GM23248 (cell line): ENCODE measurements around the gene SPTB. TPM values are rescaled to one million over a fixed set of nuclear protein-coding genes. Genes with fewer than 3 reads are reported as not detected.
A peak's percentile ranks its signal among the peaks of the same experiment; 100 is the strongest.

Experiments
- DNase-seq: peaks from one replicate; pipeline ENCODE4 v3.0.0-alpha.2; 2015
- H2AFZ ChIP-seq: fragments of 200-600 bp; sonication (generic); 2 replicates; pipeline ENCODE4 v1.6.1; 2016; ENCODE audit warnings: antibody characterized with exemption
- H3F3A ChIP-seq: fragments of 200-600 bp; sonication (generic); 2 replicates; pipeline ENCODE4 v1.6.1; 2016; ENCODE audit warnings: mild to moderate bottlenecking, antibody characterized with exemption, mixed run types; ENCODE audit not compliant: insufficient read depth
- H3K27ac ChIP-seq: fragments of 200-600 bp; sonication (generic); 2 replicates; pipeline ENCODE4 v1.5.1; 2016; ENCODE audit warnings: mild to moderate bottlenecking
- H3K27me3 ChIP-seq: fragments of 200-600 bp; sonication (generic); replicated peaks from 2 replicates; pipeline ENCODE4 v1.6.1; 2016; ENCODE audit warnings: mild to moderate bottlenecking; ENCODE audit not compliant: insufficient read depth
- H3K36me3 ChIP-seq: fragments of 200-600 bp; sonication (generic); 2 replicates; pipeline ENCODE4 v1.6.1; 2016; ENCODE audit warnings: low read depth, mild to moderate bottlenecking
- H3K4me1 ChIP-seq: fragments of 200-600 bp; sonication (generic); 2 replicates; pipeline ENCODE4 v1.6.1; 2016; ENCODE audit warnings: mild to moderate bottlenecking; ENCODE audit not compliant: insufficient read depth
- H3K4me2 ChIP-seq: fragments of 200-600 bp; sonication (generic); one replicate; pipeline ENCODE4 v1.6.1; 2016; ENCODE audit warnings: mild to moderate bottlenecking; ENCODE audit not compliant: unreplicated experiment
- H3K4me3 ChIP-seq: fragments of 200-600 bp; sonication (generic); 2 replicates; pipeline ENCODE4 v1.5.1; 2016; ENCODE audit warnings: mild to moderate bottlenecking
- H3K79me2 ChIP-seq: fragments of 200-600 bp; sonication (generic); 2 replicates; pipeline ENCODE4 v1.6.1; 2016; ENCODE audit warnings: mild to moderate bottlenecking; ENCODE audit not compliant: insufficient read depth
- H3K9ac ChIP-seq: fragments of 200-600 bp; sonication (generic); 2 replicates; pipeline ENCODE4 v1.6.1; 2016; ENCODE audit warnings: mild to moderate bottlenecking
- H3K9me2 ChIP-seq: fragments of 200-600 bp; sonication (generic); 2 replicates; pipeline ENCODE4 v1.6.1; 2016; ENCODE audit warnings: mixed run types, mild to moderate bottlenecking, moderate library complexity; ENCODE audit not compliant: insufficient read depth
- H3K9me3 ChIP-seq: fragments of 200-600 bp; sonication (generic); one replicate; pipeline ENCODE4 v1.6.1; 2017; ENCODE audit warnings: low read depth
- H4K20me1 ChIP-seq: fragments of 200-600 bp; sonication (generic); 2 replicates; pipeline ENCODE4 v1.6.0; 2016; ENCODE audit not compliant: insufficient read depth
- EZH2 ChIP-seq: fragments of 200-600 bp; sonication (generic); IDR thresholded peaks from 2 replicates; pipeline ENCODE4 v1.6.1; 2018; ENCODE audit warnings: antibody characterized with exemption, mild to moderate bottlenecking; ENCODE audit not compliant: insufficient read depth, poor library complexity, severe bottlenecking
- EZH2phosphoT487 ChIP-seq: fragments of 200-600 bp; sonication (generic); IDR thresholded peaks from 2 replicates; pipeline ENCODE4 v1.6.1; 2018; ENCODE audit warnings: antibody characterized with exemption, moderate library complexity, mild to moderate bottlenecking, low read depth; ENCODE audit not compliant: insufficient read depth
- WGBS, 2 experiments: methylation state at CpG; one replicate each; pipeline ENCODE4 v1.1.6; 2015 to 2017; ENCODE audit warnings: low lambda C conversion rate in 2 of 2, low coverage in 1 of 2; ENCODE audit errors: missing lambda C conversion rate in 2 of 2; 5-methylcytosine and 5-hydroxymethylcytosine counted together
- in situ Hi-C: fragments of 300-500 bp; cut with MboI; formaldehyde crosslinking; loops from 2 replicates; pipeline ENCODE4 v1.15.0; 2020
- polyA plus RNA-seq: library from polyadenylated mRNA; unstranded; fragments of >200 nt; fragmentation: Nextera tagmentation; extraction: Ambion mirVana; gene quantifications from 2 replicates; pipeline ENCODE4 v1.2.1, GENCODE V29; 2016
- total RNA-seq: library from RNA; depleted of rRNA; stranded (reverse); fragments of >200 nt; shearing (Covaris generic); gene quantifications from 2 replicates; pipeline ENCODE4 v1.2.3, GENCODE V29; 2014

The SPTB gene
- total and polyA plus RNA-seq, 2 experiments from 2014 or later = 0.06 to 0.11 TPM

GRCh38 chr14:64703395-64704142, 176.1 kb downstream of the SPTB start:
- peak overlapping the region; percentile 92 for H3K4me2 ChIP-seq
- no peak overlapping the region for H3K27ac ChIP-seq
- in situ Hi-C loops = no loop called here
- peak overlapping the region; percentile 74 for H3K9ac ChIP-seq
- no peaks in the 10 kb centered on the region for H3K9me2 ChIP-seq
- H3K4me1 ChIP-seq = peaks cover 10% of the 10 kb centered on the region
- no peaks in the 10 kb centered on the region for H3K36me3 ChIP-seq
- peaks cover 11% of the 10 kb centered on the region; the same call in 1 of the 2 replicates for H3K27me3 ChIP-seq
- WGBS, 2 experiments = 47 to 50% methylated on average over 26 of the region's 26 CpGs
- TF ChIP-seq EZH2 (no peak), EZH2phosphoT487 (no peak)
- peaks cover 3% of the 10 kb centered on the region; the same call in 1 of the 2 replicates for H3F3A ChIP-seq
- H3K9me3 ChIP-seq = no peaks in the 10 kb centered on the region
- H4K20me1 ChIP-seq = no peaks in the 10 kb centered on the region
- H3K79me2 ChIP-seq = no peaks in the 10 kb centered on the region
- H3K4me3 ChIP-seq = peak overlapping the region; percentile 89
- peak overlapping the region; percentile 91 for H2AFZ ChIP-seq
- DNase-seq = peak; percentile 29

GRCh38 chr14:64702493-64703394, 177.0 kb downstream of the SPTB start:
- H3K9me3 ChIP-seq = no peaks in the 10 kb centered on the region
- H3K4me2 ChIP-seq = no peak overlapping the region
- peaks cover 6% of the 10 kb centered on the region for H3K4me1 ChIP-seq
- DNase-seq = no peak
- no peaks in the 10 kb centered on the region for H3K9me2 ChIP-seq
- no peak for TF ChIP-seq EZH2
- no peak for TF ChIP-seq EZH2phosphoT487
- no peak overlapping the region for H3K27ac ChIP-seq
- no peak overlapping the region for H3K4me3 ChIP-seq
- no peaks in the 10 kb centered on the region for H3K36me3 ChIP-seq
- no peak overlapping the region for H2AFZ ChIP-seq
- no peaks in the 10 kb centered on the region for H3K79me2 ChIP-seq
- H4K20me1 ChIP-seq = no peaks in the 10 kb centered on the region
- H3K27me3 ChIP-seq = peaks cover 18% of the 10 kb centered on the region
- peaks cover 3% of the 10 kb centered on the region; the same call in 1 of the 2 replicates for H3F3A ChIP-seq
- H3K9ac ChIP-seq = no peak overlapping the region
- in situ Hi-C loops = no loop called here
- 95% methylated on average over 25 of the region's 25 CpGs for WGBS, 2 experiments

DNA sequence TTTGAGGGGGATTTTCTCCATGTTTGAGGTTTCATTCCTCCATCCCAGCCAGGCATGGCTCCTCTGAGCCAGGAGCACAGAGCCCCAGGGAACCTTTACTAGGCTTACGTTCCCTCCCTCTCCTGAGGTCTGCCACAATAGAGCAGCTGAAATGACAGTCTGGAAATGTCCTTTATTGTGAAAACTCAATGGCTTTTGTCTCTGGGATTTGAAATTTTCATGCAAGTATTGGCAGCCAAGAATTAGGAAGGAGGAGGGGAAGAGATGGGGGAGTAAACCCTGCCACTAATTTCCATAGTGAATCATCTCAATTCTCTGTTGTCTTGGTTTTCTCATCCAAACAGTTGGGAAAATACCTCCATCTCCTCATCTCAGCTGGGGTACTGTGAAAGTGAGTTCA, 178.0 kb downstream of the SPTB start:
- no peak overlapping the region for H3K27ac ChIP-seq
- no peak overlapping the region for H3K4me3 ChIP-seq
- peaks cover 25% of the 10 kb centered on the region for H3K27me3 ChIP-seq
- H3K9me2 ChIP-seq = no peaks in the 10 kb centered on the region
- H3K4me1 ChIP-seq = no peaks in the 10 kb centered on the region
- H3K4me2 ChIP-seq = no peak overlapping the region
- H3K79me2 ChIP-seq = no peaks in the 10 kb centered on the region
- in situ Hi-C loops = no loop called here
- H3K9ac ChIP-seq = no peak overlapping the region
- 18 to 29% methylated on average over 1 of the region's 1 CpG for WGBS, 2 experiments
- H3F3A ChIP-seq = no peaks in the 10 kb centered on the region
- H4K20me1 ChIP-seq = no peaks in the 10 kb centered on the region
- no peak overlapping the region for H2AFZ ChIP-seq
- no peak for DNase-seq
- no peaks in the 10 kb centered on the region for H3K9me3 ChIP-seq
- H3K36me3 ChIP-seq = no peaks in the 10 kb centered on the region
- no peak for TF ChIP-seq EZH2phosphoT487
- TF ChIP-seq EZH2 = no peak

GRCh38 chr14:64700894-64701293, 178.8 kb downstream of the SPTB start:
- H3K9me3 ChIP-seq = no peaks in the 10 kb centered on the region
- no peak overlapping the region for H2AFZ ChIP-seq
- no peak overlapping the region for H3K9ac ChIP-seq
- H3F3A ChIP-seq = no peaks in the 10 kb centered on the region
- no peak overlapping the region for H3K4me2 ChIP-seq
- H4K20me1 ChIP-seq = no peaks in the 10 kb centered on the region
- peaks cover 25% of the 10 kb centered on the region for H3K27me3 ChIP-seq
- TF ChIP-seq EZH2phosphoT487 (no peak), EZH2 (no peak)
- H3K79me2 ChIP-seq = no peaks in the 10 kb centered on the region
- no peak for DNase-seq
- H3K27ac ChIP-seq = no peak overlapping the region
- no peaks in the 10 kb centered on the region for H3K36me3 ChIP-seq
- in situ Hi-C loops = no loop called here
- no peak overlapping the region for H3K4me3 ChIP-seq
- no peaks in the 10 kb centered on the region for H3K4me1 ChIP-seq
- no peaks in the 10 kb centered on the region for H3K9me2 ChIP-seq
- WGBS, 2 experiments = 79 to 81% methylated on average over 4 of the region's 4 CpGs
